H4 (cell line): Measurements from ENCODE around the gene FAM3D. TPM values are rescaled to one million over a fixed set of nuclear protein-coding genes. Genes with fewer than 3 reads are reported as not detected.

Experiments
- DNase-seq: peaks from one replicate; pipeline ENCODE4 v3.0.0-alpha.2; 2015; ENCODE audit warnings: low spot score
- total RNA-seq: library from RNA; depleted of rRNA; stranded (reverse); fragments of >200 nt; shearing (Covaris generic); gene quantifications from 2 replicates; pipeline ENCODE4 v1.2.3, GENCODE V29; 2014

Gene FAM3D
- total RNA-seq, 1 experiment from 2014 or later: 0.17 TPM

GRCh38 chr3:58627570-58627885, 39.0 kb downstream of the FAM3D start:
- DNase-seq: no peak

GRCh38 chr3:58626841-58627569, 39.6 kb downstream of the FAM3D start:
- no peak for DNase-seq

- no peak for DNase-seq
Measured at GRCh38 chr3:58625196-58625824, 41.3 kb downstream of the FAM3D start.

- DNase-seq: no peak
Measured at GRCh38 chr3:58624550-58624949, 42.0 kb downstream of the FAM3D start.

- DNase-seq: no peak
Measured at GRCh38 chr3:58623961-58624360, 42.6 kb downstream of the FAM3D start.

GRCh38 chr3:58623478-58623877, 43.1 kb downstream of the FAM3D start:
- no peak for DNase-seq

GRCh38 chr3:58622892-58623291, 43.7 kb downstream of the FAM3D start:
- no peak for DNase-seq

- no peak for DNase-seq
Measured at GRCh38 chr3:58622436-58622835, 44.1 kb downstream of the FAM3D start.

GRCh38 chr3:58621086-58621830, 45.3 kb downstream of the FAM3D start:
- no peak for DNase-seq

GRCh38 chr3:58620421-58620820, 46.2 kb downstream of the FAM3D start:
- no peak for DNase-seq

GRCh38 chr3:58617338-58617761, 49.2 kb downstream of the FAM3D start:
- DNase-seq: no peak

- no peak for DNase-seq
Measured at GRCh38 chr3:58613236-58614132, 53.1 kb downstream of the FAM3D start.

- no peak for DNase-seq
Measured at GRCh38 chr3:58612830-58613229, 53.7 kb downstream of the FAM3D start.

- no peak for DNase-seq
Measured at GRCh38 chr3:58609990-58610389, 56.6 kb downstream of the FAM3D start.

- DNase-seq: no peak
Measured at GRCh38 chr3:58608648-58609047, 57.9 kb downstream of the FAM3D start.

- no peak for DNase-seq
Measured at GRCh38 chr3:58607816-58608215, 58.8 kb downstream of the FAM3D start.

GRCh38 chr3:58606693-58607092, 59.9 kb downstream of the FAM3D start:
- DNase-seq: no peak

GRCh38 chr3:58604031-58604430, 62.5 kb downstream of the FAM3D start:
- DNase-seq: no peak

GRCh38 chr3:58603606-58604005, 63.0 kb downstream of the FAM3D start:
- no peak for DNase-seq

- DNase-seq: no peak
Measured at GRCh38 chr3:58597770-58598310, 68.7 kb downstream of the FAM3D start.

- no peak for DNase-seq
Measured at GRCh38 chr3:58596834-58597518, 69.6 kb downstream of the FAM3D start.
